Kidney (tissue), 14 donors: ENCODE data around the gene COL6A2. TPM values are rescaled to one million over a fixed set of nuclear protein-coding genes. Genes with fewer than 3 reads are reported as not detected.

Experiments
- DNase-seq, 5 donors: peaks; one replicate each; pipeline ENCODE4 v3.0.0-alpha.2; 2013 to 2020
- FAIRE-seq: peaks from 2 replicates; lab custom pipeline; 2012; peaks lifted over from hg19 to GRCh38; lab: Jason Lieb, UNC
- H3K27ac ChIP-seq, 2 donors: one replicate each; pipeline ENCODE4 v1.7.0; 2013; ENCODE audit warnings: low read depth in 2 of 2, low read length in 2 of 2, inconsistent platforms in 1 of 2
- H3K27me3 ChIP-seq: one replicate; pipeline ENCODE4 v1.7.1; 2013; ENCODE audit warnings: low read length, inconsistent platforms; ENCODE audit not compliant: control insufficient read depth, insufficient read depth
- H3K36me3 ChIP-seq, 3 donors: one replicate each; pipeline versions ENCODE4 v1.7.0 to v1.7.1; 2013; ENCODE audit warnings: low read length in 3 of 3, control low read depth in 1 of 3, inconsistent platforms in 1 of 3; ENCODE audit not compliant: insufficient read depth in 3 of 3, control insufficient read depth in 2 of 3
- H3K4me1 ChIP-seq, 3 donors: one replicate each; pipeline versions ENCODE4 v1.7.0 to v1.7.1; 2013; ENCODE audit warnings: low read length in 3 of 3, inconsistent platforms in 1 of 3, low read depth in 1 of 3; ENCODE audit not compliant: control insufficient read depth in 2 of 3, insufficient read depth in 2 of 3
- H3K4me3 ChIP-seq, 3 donors: one replicate each; pipeline versions ENCODE4 v1.7.0 to v1.8.1; 2013; ENCODE audit warnings: low read length in 3 of 3, control low read depth in 1 of 3, inconsistent platforms in 1 of 3
- H3K9ac ChIP-seq, 3 donors: one replicate each; pipeline versions ENCODE4 v1.7.0 to v1.7.1; 2013; ENCODE audit warnings: low read length in 3 of 3, control low read depth in 1 of 3, inconsistent platforms in 1 of 3
- H3K9me3 ChIP-seq, 3 donors: one replicate each; pipeline versions ENCODE4 v1.7.0 to v1.7.1; 2013; ENCODE audit warnings: low read length in 3 of 3, control low read depth in 1 of 3, inconsistent platforms in 1 of 3; ENCODE audit not compliant: control insufficient read depth in 2 of 3, insufficient read depth in 1 of 3
- intact Hi-C: fragments of 100-400 bp; cut with DNase I; formaldehyde crosslinking; loops from one replicate; pipeline ENCODE4 v1.11.1; 2022
- polyA plus RNA-seq: library from polyadenylated mRNA; stranded (reverse); fragments of 350-450 nt; fragmentation: Illumina TruSeq; extraction: RNeasy Lipid Tissue Mini Kit (QIAGEN cat#74804); gene quantifications from one replicate; pipeline ENCODE4 v1.2.3, GENCODE V29; 2014; ENCODE audit warnings: low read depth, low replicate concordance; ENCODE audit not compliant: insufficient read depth
- total RNA-seq: library from RNA; stranded (reverse); fragmentation: NEBNext Ultra II Directional; extraction: Animal tissue kit (Norgen Biotek cat#: 25700); gene quantifications from one replicate; pipeline ENCODE4 v1.2.1, GENCODE V29; 2021
- TF ChIP-seq, protein P1 (sequence below): IDR thresholded peaks from 3 replicates; pipeline ENCODE4 v1.5.1; 2012; ENCODE audit warnings: mild to moderate bottlenecking, moderate library complexity, borderline replicate concordance; ENCODE audit not compliant: insufficient read depth; ENCODE audit errors: extremely low read depth
- donor health status: control.
- donor health status: control.
- donor health status: control.
- donor health status: control.
- donor health status: control.
- donor health status: DM: yes; HTN: yes; CAD: no.
- donor health status: Normal renal cell carcinoma (clear cell type).

Gene COL6A2
- total and polyA plus RNA-seq, 2 donors from 2014 or later = 52.4 to 174 TPM

- no peaks in the 10 kb centered on the region for H3K27me3 ChIP-seq
- intact Hi-C loops = no loop called here
- H3K36me3 ChIP-seq = no peaks in the 10 kb centered on the region
- no peak overlapping the region for H3K4me3 ChIP-seq
- TF ChIP-seq, protein P1, sequence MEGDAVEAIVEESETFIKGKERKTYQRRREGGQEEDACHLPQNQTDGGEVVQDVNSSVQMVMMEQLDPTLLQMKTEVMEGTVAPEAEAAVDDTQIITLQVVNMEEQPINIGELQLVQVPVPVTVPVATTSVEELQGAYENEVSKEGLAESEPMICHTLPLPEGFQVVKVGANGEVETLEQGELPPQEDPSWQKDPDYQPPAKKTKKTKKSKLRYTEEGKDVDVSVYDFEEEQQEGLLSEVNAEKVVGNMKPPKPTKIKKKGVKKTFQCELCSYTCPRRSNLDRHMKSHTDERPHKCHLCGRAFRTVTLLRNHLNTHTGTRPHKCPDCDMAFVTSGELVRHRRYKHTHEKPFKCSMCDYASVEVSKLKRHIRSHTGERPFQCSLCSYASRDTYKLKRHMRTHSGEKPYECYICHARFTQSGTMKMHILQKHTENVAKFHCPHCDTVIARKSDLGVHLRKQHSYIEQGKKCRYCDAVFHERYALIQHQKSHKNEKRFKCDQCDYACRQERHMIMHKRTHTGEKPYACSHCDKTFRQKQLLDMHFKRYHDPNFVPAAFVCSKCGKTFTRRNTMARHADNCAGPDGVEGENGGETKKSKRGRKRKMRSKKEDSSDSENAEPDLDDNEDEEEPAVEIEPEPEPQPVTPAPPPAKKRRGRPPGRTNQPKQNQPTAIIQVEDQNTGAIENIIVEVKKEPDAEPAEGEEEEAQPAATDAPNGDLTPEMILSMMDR = no peak
- DNase-seq (peak in 1 of 5 donors; percentile 8), FAIRE-seq (no peak)
- H3K9me3 ChIP-seq = no peaks in the 10 kb centered on the region
- no peak overlapping the region for H3K27ac ChIP-seq
- H3K9ac ChIP-seq = no peak overlapping the region
- no peaks in the 10 kb centered on the region for H3K4me1 ChIP-seq
Observed at GRCh38 chr21:46160657-46160906, 62.7 kb downstream of the COL6A2 start.

DNA sequence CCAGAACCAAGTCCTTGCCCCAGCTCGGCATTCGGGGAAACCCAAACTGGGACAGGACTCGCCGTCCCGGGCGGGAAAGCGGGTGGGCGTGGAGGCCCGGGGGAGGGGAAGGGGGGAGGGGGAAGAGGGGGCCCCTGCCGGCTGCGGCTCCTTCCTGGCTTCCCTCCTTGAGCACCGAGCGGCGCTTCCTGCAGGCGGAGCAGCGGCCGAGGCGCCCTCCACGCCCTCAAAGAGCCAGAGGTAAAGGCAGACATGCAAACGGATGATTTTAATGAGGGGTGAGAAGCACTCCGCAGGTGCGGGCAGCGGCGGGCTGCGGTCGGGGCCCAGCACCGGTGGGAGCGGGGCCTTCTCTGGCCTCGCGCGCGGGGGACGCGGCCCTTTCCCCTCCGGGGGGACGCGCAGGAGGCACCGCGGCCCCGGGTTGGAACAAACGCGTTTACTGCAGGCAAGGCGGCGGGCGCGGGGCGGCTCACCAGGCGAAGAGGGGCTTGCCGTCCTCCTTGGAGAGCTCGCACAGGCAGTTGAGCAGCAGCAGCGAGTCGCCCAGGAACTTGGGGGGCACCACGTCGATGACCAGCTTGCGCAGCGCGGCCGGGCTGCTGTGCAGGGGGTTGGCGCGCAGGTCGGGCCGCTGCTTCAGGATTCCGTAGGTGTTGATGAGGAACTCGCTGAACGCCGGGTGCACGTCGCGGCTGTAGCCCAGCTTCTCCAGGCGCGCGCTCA, 63.2 kb downstream of the COL6A2 start:
- peak in 3 of 5 donors; percentile 8 to 74 (median 59) for DNase-seq
- Histone ChIP-seq H3K4me1 (no peaks in the 10 kb centered on the region), H3K4me3 (no peak overlapping the region)

DNA sequence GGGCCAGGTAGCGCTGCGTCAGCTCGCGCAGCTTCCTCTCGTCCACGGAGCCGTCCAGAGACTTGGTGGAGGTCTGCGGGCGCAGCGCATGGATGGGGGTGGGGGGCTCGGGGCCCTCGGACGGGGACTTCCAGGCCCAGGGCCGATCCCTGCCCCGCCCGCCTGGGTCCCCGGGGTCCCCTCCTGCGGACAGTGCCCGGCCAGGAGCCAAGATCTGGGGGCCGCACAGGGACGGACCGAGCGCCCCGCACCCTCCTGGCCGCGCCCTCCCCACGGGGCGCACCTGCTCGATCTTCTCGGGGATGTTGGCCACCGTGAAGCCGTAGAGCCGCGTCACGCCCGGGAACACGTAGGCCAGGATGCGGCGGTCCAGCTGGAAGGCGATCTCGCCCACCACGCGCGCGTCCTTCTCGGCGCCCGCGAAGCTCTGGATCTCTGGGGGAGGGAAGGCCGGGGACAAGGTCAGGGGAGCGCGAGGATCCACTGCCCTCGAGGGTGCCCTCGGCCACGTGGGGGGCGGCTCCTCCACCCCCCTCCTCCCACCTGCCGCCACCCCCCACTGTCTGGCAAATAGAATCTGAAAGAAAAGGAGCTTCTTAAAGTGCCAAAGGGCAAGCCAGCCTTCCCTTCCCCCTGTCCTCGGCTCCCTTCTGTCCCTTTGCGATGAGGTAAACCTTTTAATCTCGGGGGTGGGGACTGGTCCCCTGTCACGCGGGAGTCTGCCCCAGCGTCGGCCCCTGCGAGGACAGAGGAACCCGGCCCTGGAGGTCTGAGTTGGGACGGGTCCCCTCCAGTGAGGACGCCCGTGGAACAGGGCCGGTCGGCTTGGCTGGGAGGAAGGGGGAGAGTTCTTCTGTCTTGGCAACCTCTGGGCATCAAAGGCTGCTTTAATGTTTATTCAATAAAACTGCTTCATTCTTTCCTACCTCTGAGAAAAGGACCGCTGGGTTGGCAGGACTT, 64.0 kb downstream of the COL6A2 start:
- Histone ChIP-seq H3K27me3 (no peaks in the 10 kb centered on the region), H3K9me3 (no peaks in the 10 kb centered on the region), H3K27ac (no peak overlapping the region), H3K9ac (no peak overlapping the region), H3K36me3 (no peaks in the 10 kb centered on the region), H3K4me3 (no peak overlapping the region), H3K4me1 (no peaks in the 10 kb centered on the region)
- intact Hi-C loops = no loop called here
- DNase-seq (peak in 2 of 5 donors; percentile 7 to 69), FAIRE-seq (no peak)
- TF ChIP-seq, protein P1 = no peak

More for the DNA sequence above, 63.2 kb downstream of the COL6A2 start:
- no peak for FAIRE-seq
- Histone ChIP-seq H3K27me3 (no peaks in the 10 kb centered on the region), H3K9me3 (no peaks in the 10 kb centered on the region), H3K9ac (no peak overlapping the region), H3K27ac (no peak overlapping the region), H3K36me3 (no peaks in the 10 kb centered on the region)
- TF ChIP-seq, protein P1 = no peak
- intact Hi-C loops = no loop called here
